ENCODE measurements around the gene MYLIP. TPM values are rescaled to one million over a fixed set of nuclear protein-coding genes. Genes with fewer than 3 reads are reported as not detected.
A peak's percentile ranks its signal among the peaks of the same experiment; 100 is the strongest.

The MYLIP gene
- total RNA-seq, 1 experiment from 2014 or later = 72.2 TPM

- DNase-seq (ENCODE audit: low read depth, low spot score) = no peak
- in situ Hi-C loops (cut with HindIII; ENCODE audit: low pct_unique_long_range_greater_than_20kb, low sequenced_read_pairs) = loop anchor here (25.0 kb wide), 1 partner anchor 494 kb away; no protein-coding TSS in a partner anchor
Measured at GRCh38 chr6:16180696-16181438, 52.0 kb downstream of the MYLIP start.

GRCh38 chr6:16181439-16182297 is 52.8 kb downstream of the MYLIP start:
- in situ Hi-C loops (cut with HindIII; ENCODE audit: low pct_unique_long_range_greater_than_20kb, low sequenced_read_pairs) = loop anchor here (25.0 kb wide), 1 partner anchor 494 kb away; no protein-coding TSS in a partner anchor
- no peak for DNase-seq (ENCODE audit: low read depth, low spot score)

GRCh38 chr6:16183187-16183664 is 54.3 kb downstream of the MYLIP start:
- DNase-seq (ENCODE audit: low read depth, low spot score) = peak; percentile 85
- in situ Hi-C loops (cut with HindIII; ENCODE audit: low pct_unique_long_range_greater_than_20kb, low sequenced_read_pairs) = loop anchor here (25.0 kb wide), 1 partner anchor 496 kb away; no protein-coding TSS in a partner anchor

GRCh38 chr6:16184129-16184528 is 55.2 kb downstream of the MYLIP start:
- in situ Hi-C loops (cut with HindIII; ENCODE audit: low pct_unique_long_range_greater_than_20kb, low sequenced_read_pairs) = loop anchor here (25.0 kb wide), 1 partner anchor 497 kb away; no protein-coding TSS in a partner anchor
- DNase-seq (ENCODE audit: low read depth, low spot score) = peak; percentile 86

- in situ Hi-C loops (cut with HindIII; ENCODE audit: low pct_unique_long_range_greater_than_20kb, low sequenced_read_pairs) = loop anchor here (25.0 kb wide), 1 partner anchor 497 kb away; no protein-coding TSS in a partner anchor
Measured at GRCh38 chr6:16184551-16184950, 55.7 kb downstream of the MYLIP start.

GRCh38 chr6:16187176-16187575 is 58.3 kb downstream of the MYLIP start:
- no peak for DNase-seq (ENCODE audit: low read depth, low spot score)
- in situ Hi-C loops (cut with HindIII; ENCODE audit: low pct_unique_long_range_greater_than_20kb, low sequenced_read_pairs) = loop anchor here (25.0 kb wide), 1 partner anchor 500 kb away; no protein-coding TSS in a partner anchor

More at GRCh38 chr6:16184551-16184950, 55.7 kb downstream of the MYLIP start:
- no peak for DNase-seq (ENCODE audit: low read depth, low spot score)

GRCh38 chr6:16190214-16190613 is 61.3 kb downstream of the MYLIP start:
- DNase-seq (ENCODE audit: low read depth, low spot score) = no peak
- in situ Hi-C loops (cut with HindIII; ENCODE audit: low pct_unique_long_range_greater_than_20kb, low sequenced_read_pairs) = loop anchor here (25.0 kb wide), 1 partner anchor 503 kb away; no protein-coding TSS in a partner anchor

GRCh38 chr6:16196260-16196983 is 67.5 kb downstream of the MYLIP start:
- no peak for DNase-seq (ENCODE audit: low read depth, low spot score)
- in situ Hi-C loops (cut with HindIII; ENCODE audit: low pct_unique_long_range_greater_than_20kb, low sequenced_read_pairs) = loop anchor here (25.0 kb wide), 1 partner anchor 509 kb away; no protein-coding TSS in a partner anchor

GRCh38 chr6:16196984-16197546 is 68.2 kb downstream of the MYLIP start:
- no peak for DNase-seq (ENCODE audit: low read depth, low spot score)
- in situ Hi-C loops (cut with HindIII; ENCODE audit: low pct_unique_long_range_greater_than_20kb, low sequenced_read_pairs) = loop anchor here (25.0 kb wide), 1 partner anchor 510 kb away; no protein-coding TSS in a partner anchor

Small RNA genes within 50 kb of the gene (small RNA-seq; reads per million reads assigned to genes)
- 0 reads per million in 2 experiments for gene MIR4639

Other genes with a start within 250 kb of the MYLIP start
- gene GMPR, start 109.5 kb downstream of the MYLIP start, total RNA-seq (2014; rRNA removed; shearing (Covaris generic)) = 102 and 109 TPM in 2 replicates

Data from SK-MEL-5 (cell line).